GM08714 (cell line): Measurements from ENCODE around the gene ZBTB46.

Experiments
- H3K4me3 ChIP-seq: fragments of 200-500 bp; sonication (Bioruptor generic); 2 replicates; pipeline ENCODE4 v1.5.1; 2014; ENCODE audit warnings: mild to moderate bottlenecking, low read length, inconsistent platforms
- ZNF274 ChIP-seq: IDR thresholded peaks from 2 replicates; pipeline ENCODE4 v1.6.1; 2012; ENCODE audit warnings: mild to moderate bottlenecking, low read depth, low read length

The ZBTB46 gene

DNA sequence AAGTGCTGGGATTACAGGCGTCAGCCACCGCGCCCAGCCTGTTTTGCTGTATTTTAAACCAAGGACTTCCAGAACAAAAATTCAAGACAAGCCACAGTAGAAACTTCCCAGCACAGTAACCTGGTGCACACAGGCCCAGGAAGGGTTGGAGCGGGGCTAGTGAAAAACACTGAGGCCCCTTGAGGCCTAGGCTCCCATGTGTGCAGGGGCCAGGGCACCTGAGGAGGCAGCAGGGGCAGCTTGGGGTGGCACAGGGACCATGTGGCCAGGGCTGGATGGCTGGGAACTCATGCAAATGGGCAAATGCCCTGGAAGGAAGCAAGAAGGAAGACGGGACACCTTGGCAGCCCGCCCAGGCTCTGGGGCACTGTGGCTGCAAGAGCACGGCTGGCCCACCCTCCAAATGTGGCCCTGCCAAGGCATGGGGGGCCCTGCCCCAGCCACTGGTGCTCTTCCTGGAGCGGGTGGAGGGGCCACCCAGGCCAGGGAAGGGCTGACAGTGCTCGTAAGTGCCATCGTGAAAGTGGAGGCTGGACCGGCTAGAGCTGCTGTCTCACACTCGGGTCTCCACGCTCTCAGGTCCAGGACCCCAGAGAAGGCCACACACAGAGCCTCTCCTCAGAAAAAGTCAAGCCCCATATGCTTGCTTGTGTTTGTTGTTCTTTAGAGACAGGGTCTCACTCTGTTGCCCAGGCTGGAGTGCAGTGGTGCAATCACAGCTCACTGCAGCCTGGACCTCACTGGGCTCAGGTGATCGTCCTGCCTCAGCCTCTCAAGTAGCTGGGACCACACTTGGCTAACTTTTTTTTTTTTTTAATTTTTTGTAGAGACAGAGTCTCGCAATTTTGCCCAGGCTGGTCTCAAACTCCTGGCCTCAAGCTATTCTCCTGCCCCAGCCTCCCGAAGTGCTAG, 81.2 kb downstream of the ZBTB46 start:
- TF ChIP-seq ZNF274: no peak
- H3K4me3 ChIP-seq: no peak overlapping the region

DNA sequence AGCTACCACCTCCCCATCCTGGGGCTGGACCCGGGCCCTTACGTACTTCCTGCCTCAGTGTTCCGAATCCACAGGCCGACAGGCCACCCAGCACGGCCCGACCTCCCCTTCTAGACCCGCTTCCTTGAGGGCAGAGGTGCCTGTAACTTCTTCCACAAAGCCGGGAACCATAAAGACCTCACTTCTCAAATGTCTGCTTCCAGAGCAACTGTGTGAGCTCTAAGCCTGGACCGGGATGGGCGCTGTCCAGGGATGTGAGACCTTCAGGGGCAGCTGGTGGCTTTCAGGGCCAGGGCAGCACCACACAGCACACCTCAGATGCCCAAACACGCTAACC, 82.2 kb downstream of the ZBTB46 start:
- TF ChIP-seq ZNF274: no peak

DNA sequence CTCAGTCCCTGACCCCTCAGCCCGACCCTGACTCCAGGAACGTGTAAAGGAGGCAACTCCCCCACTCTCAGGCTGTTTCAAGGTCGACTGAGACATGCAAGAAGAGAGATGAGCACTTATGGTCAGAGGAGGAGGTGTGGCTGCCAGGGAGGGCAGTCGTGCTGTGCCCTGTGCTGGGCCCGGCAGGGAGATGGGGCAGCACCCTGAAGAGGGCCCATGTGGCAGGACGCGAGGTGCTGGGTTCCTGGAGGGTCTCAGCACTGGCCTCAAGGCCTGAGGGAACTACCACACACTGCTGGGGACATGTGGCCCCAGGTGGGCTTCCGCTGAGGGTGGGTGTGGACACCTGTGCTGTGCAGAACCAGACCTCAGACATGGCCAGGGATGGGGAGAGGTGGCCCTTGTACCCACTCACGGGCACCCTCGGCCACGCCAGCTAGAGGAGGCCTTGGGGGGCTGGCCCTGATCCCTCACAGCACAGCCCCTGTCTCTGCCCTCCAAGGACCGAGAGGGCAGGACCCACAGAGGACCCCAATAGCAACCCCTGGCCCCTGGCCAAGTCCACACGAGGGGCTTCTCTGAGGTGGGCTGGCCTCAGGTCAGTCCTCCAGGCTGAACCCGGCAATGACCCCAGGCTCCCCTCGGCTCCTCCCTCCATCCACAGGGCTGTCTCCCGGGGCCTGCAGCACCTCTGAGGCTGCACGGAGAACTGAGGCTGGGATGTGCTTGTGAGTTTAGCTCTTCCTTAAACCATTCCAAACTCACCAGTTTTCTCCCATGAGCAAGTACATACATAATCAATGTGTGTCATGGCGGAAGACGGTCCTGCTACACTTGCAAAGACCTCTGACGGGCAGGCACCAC, 82.8 kb downstream of the ZBTB46 start:
- no peak for TF ChIP-seq ZNF274

More for the DNA sequence above, 82.2 kb downstream of the ZBTB46 start:
- H3K4me3 ChIP-seq: no peak overlapping the region

DNA sequence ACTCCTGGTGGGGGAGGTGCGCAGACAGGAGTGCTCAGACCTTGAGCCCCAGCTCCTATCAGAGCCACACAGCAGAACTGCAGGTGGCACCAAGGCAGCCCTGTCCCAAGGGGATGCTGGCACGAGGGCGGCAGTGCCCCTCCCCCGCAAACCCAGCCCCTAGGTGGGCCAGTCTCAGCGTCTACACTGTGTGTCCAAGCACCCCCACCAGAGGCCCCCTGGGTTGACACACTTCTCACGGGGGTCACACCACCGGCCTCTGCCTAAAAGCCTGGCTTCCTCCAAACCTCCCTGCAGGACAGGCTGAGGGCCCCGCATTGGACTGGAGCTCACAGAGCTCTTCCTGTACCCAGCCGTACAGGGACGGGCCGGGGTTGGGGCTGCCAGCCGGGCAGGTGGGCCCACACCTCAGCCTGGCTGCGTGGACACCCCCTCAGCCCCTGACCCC, 83.4 kb downstream of the ZBTB46 start:
- no peak overlapping the region for H3K4me3 ChIP-seq
- TF ChIP-seq ZNF274: no peak

More for the DNA sequence above, 82.8 kb downstream of the ZBTB46 start:
- H3K4me3 ChIP-seq: no peak overlapping the region

DNA sequence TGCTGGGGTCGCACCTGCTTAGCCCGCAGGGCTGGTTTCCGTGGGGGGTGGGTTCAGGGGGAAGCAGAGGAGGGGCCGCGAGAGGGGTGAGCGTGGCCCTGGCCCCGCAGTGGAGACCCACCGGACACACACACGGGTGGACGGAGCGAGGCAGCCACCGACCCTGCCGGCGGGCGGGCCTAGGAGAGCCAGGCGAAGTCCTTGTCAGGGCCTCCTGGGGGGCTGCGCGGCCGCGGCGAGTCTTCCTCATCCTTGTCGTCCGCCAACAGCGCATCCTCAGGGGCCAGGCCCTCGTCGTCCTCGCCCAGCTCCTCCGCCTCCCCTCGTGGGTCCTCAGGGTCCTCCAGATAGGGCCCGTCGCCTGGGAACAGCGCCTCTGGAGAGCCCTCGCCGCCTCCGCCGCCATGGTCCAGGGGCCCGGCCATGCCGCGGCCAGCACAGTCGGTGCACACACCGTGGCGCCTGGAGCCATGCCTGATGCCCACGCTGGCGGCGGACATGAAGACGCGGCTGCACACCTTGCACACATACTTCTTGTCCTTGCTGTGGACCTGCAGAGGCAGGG, 84.2 kb downstream of the ZBTB46 start:
- H3K4me3 ChIP-seq: no peak overlapping the region
- TF ChIP-seq ZNF274: no peak

DNA sequence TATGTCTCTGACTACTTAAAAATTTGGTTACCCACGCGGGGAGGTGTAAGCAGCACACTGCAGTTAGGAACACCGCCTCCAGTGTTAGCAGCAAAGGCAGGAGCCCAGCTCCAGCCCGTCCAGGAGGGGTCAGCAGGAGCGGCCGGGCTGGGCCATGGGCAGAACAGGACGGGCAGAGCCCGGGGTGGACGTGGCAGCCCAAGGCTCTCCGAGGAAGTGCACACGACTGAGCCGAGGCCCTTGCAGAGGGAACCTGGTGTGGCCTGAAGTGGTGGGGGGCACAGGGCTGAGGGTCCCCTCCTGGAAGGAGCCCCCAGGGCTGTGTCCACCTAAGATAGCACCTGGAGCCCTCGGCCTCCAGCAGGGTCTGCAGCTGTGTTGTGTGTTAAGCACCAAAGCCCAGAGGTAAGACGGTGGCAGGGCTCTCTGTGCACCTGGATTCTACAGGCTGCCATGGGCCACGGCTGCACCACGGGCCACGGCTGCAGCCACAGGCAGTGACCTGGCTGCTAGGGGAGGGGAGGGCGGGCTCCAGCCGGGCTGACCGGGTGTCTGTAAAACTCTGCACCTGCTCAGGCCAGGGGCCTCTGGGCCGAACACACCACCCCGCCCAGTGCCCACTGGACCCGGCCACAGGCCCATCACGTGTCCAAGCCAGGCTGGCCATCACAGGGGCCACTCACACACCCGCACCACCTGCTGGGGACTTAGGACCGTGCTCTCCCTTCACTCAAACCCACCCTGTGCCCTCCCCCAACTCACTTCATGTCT, 84.9 kb downstream of the ZBTB46 start:
- no peak overlapping the region for H3K4me3 ChIP-seq
- no peak for TF ChIP-seq ZNF274

DNA sequence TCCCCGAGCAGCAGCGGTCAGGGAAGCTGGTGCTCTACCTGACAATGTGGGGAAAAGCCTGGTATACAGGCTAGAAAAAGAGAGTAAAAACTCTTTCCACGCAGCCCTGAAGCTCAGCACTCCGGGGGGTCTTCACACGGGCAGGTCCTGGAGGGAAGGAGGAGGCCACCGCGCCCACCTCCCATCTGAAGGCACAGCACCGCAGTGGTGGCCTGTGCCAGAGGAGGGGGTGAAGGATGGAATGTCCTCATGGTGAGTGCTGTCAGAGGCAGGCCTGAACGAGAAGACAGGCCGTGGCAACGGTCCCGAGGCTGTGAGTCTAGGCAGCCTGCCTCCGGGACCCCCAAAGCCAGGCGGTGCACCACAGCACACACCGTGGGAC, 85.6 kb downstream of the ZBTB46 start:
- no peak for TF ChIP-seq ZNF274
- H3K4me3 ChIP-seq: no peak overlapping the region

DNA sequence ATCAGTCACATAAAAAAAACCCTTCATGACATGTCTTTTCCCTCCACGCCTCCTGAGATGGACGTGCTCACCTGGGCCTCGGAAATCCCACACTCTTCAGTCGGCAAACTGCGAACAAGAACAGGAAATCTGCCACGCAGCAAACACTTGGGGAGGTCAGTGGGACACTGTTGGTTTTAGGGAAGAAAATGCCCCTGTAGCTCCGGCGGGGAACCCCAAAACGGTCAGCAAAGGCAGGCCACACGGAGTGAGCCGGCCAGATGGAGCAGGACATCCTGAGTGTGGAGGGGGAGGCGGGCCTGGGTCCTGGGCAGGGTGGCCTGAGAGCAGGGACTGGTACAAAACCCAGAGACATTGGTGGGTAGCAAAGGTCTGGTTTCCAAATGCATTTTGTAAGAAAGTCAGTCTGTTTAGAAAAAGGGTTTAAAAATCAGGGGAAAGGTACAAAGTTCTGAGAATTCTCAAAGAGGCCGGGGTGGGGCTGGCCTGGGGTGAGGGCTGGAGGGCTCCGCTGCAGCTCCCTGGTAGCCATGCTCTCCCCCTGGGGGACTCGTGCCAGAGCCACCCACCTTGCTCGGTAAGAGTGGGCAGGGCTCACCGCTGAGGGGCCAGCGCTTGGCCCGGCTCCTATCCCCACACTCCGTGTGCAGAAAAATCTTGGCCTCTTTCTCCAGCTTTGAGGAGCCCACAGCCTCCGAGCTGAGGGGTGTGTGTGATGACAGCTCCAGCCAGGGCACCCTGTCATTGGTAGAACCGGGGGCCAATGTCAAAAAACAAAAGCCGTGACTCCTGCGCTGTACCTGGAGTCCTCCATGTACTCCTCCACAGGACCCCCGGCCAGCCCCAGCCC, 86.3 kb downstream of the ZBTB46 start:
- TF ChIP-seq ZNF274: no peak
- no peak overlapping the region for H3K4me3 ChIP-seq

DNA sequence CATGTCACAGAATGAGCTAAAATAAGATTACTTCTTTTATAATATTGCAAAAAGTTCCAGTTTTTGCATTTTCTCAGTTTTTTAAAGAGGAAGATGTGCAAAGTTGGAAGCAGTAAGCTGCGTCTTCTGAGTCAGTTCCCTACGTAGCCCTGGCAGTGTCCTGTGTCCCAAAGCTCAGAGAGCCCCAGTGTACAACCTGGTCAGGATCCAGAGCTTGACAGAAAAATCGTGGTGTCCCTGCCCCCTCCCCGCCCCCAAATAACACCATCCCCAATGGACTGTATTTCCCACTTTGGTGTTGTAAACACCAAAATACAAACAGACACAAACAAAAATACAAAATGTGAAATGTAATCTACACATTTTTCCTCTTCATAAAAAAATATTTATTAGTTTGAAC, 86.9 kb downstream of the ZBTB46 start:
- TF ChIP-seq ZNF274: no peak
- H3K4me3 ChIP-seq: no peak overlapping the region

DNA sequence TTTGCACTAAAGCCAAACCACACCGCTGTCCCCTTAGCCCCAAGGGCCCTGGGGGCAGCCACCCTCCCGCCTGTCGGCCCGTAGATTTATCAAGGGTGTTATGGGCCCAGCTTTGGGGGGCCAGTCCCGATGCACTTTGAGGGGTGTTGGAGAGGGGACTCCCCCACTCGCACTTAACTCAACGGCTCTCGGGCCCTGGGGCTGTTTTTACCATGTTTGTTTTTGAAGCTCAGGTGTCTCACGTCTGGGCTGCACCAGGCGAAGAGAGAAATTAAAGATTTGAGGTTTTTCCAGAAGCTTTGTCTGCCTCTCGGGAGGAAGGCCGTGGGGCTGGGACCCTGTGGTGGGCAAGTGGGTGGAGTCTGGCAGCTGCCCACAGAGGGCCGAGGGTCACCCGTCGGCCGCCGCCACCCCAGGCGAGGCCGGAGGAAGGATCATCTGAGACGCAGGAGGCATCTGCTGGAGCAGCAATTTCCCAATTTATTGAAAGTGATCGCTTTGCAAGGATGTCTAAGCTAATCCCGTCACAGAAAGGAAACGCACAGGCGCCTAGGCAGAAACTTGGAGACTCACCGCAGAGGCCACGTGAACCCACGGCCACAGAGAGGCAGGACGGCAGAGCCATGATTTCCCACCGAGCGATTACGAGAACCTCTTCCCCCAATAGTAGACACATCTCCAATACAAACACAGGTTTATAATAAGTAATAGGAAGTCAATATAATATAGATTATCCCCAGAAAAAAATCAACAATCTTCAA, 87.7 kb downstream of the ZBTB46 start:
- H3K4me3 ChIP-seq: no peak overlapping the region

DNA sequence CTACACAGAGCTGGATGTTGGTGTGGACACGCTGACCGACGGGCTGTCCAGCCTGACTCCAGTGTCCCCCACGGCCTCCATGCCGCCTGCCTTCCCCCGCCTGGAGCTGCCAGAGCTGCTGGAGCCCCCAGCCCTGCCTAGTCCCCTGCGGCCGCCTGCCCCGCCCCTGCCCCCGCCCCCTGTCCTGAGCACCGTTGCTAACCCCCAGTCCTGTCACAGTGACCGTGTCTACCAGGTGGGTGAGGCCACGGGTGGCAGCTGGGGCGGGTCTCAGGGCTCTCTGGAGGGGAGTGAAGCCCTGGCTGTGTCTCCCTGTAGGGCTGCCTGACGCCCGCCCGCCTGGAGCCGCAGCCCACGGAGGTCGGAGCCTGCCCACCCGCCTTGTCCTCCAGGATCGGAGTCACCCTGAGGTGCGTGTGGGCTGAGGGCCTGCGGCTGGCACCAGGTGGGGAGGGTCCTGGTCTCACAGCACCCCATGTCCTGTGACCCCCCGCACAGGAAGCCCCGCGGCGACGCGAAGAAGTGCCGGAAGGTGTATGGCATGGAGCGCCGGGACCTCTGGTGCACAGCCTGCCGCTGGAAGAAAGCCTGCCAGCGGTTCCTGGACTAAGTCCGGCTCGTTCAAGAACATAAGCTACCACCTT, 88.6 kb downstream of the ZBTB46 start:
- no peak for TF ChIP-seq ZNF274
- H3K4me3 ChIP-seq: no peak overlapping the region

More for the DNA sequence above, 87.7 kb downstream of the ZBTB46 start:
- no peak for TF ChIP-seq ZNF274
